ENCODE measurements around the gene IGFALS. TPM values are rescaled to one million over a fixed set of nuclear protein-coding genes. Genes with fewer than 3 reads are reported as not detected.

IGFALS gene
- total RNA-seq, 8 experiments from 2014 or later = 0.25 to 1.1 (median 0.68) TPM

GRCh38 chr16:1790611-1791255 is 2.8 kb downstream of the IGFALS start:
- 80 to 100% (median 93%) methylated on average over 1 to 11 of the region's 44 CpGs; no CpG with 5 or more reads in 5 of the 10 experiments for WGBS, 10 experiments
- Histone ChIP-seq H3K4me1 (replicated peaks in 1 of 2) (no peaks in the 10 kb centered on the region), H3K27ac (no peak overlapping the region), H3K4me3 (no peak overlapping the region)
- in situ Hi-C loops (cut with MboI; ENCODE audit: low pct_unique_long_range_greater_than_20kb in 2 of 9, low sequenced_read_pairs in 9 of 9, unreplicated experiment in 9 of 9) = no loop called here
- no peak for ATAC-seq (replicated peaks in 6 of 8)

GRCh38 chr16:1790261-1790610 is 3.3 kb downstream of the IGFALS start:
- H3K4me3 ChIP-seq = no peak overlapping the region
- in situ Hi-C loops (cut with MboI; ENCODE audit: low pct_unique_long_range_greater_than_20kb in 2 of 9, low sequenced_read_pairs in 9 of 9, unreplicated experiment in 9 of 9) = no loop called here
- ATAC-seq (replicated peaks in 6 of 8) = no peak
- no peaks in the 10 kb centered on the region for H3K4me1 ChIP-seq (replicated peaks in 1 of 2)
- WGBS, 10 experiments = 89 to 100% methylated on average over 1 to 9 of the region's 15 CpGs; no CpG with 5 or more reads in 8 of the 10 experiments
- no peak overlapping the region for H3K27ac ChIP-seq

GRCh38 chr16:1789643-1790045 is 3.9 kb downstream of the IGFALS start:
- Histone ChIP-seq H3K4me3 (no peak overlapping the region), H3K27ac (no peak overlapping the region), H3K4me1 (replicated peaks in 1 of 2) (no peaks in the 10 kb centered on the region)
- in situ Hi-C loops (cut with MboI; ENCODE audit: low pct_unique_long_range_greater_than_20kb in 2 of 9, low sequenced_read_pairs in 9 of 9, unreplicated experiment in 9 of 9) = no loop called here
- ATAC-seq (replicated peaks in 6 of 8) = no peak
- no CpG with 5 or more reads among the region's 25 CpGs for whole genome bisulfite sequencing, 10 experiments

GRCh38 chr16:1788708-1789100 is 4.8 kb downstream of the IGFALS start:
- Histone ChIP-seq H3K27ac (no peak overlapping the region), H3K4me3 (no peak overlapping the region), H3K4me1 (replicated peaks in 1 of 2) (peaks cover 7 to 8% of the 10 kb centered on the region in 2 donors)
- ATAC-seq (replicated peaks in 6 of 8) = no peak
- WGBS, 10 experiments = 70 to 100% (median 93%) methylated on average over 1 to 6 of the region's 19 CpGs; no CpG with 5 or more reads in 6 of the 10 experiments
- in situ Hi-C loops (cut with MboI; ENCODE audit: low pct_unique_long_range_greater_than_20kb in 2 of 9, low sequenced_read_pairs in 9 of 9, unreplicated experiment in 9 of 9) = no loop called here

GRCh38 chr16:1788095-1788707 is 5.3 kb downstream of the IGFALS start:
- H3K27ac ChIP-seq = no peak overlapping the region
- no peak for ATAC-seq (replicated peaks in 6 of 8)
- H3K4me1 ChIP-seq (replicated peaks in 1 of 2) = peaks cover 7 to 8% of the 10 kb centered on the region in 2 donors
- H3K4me3 ChIP-seq = no peak overlapping the region
- WGBS, 10 experiments = 100% methylated on average over 3 to 5 of the region's 38 CpGs; no CpG with 5 or more reads in 8 of the 10 experiments
- in situ Hi-C loops (cut with MboI; ENCODE audit: low pct_unique_long_range_greater_than_20kb in 2 of 9, low sequenced_read_pairs in 9 of 9, unreplicated experiment in 9 of 9) = no loop called here

- Histone ChIP-seq H3K27ac (no peak overlapping the region), H3K4me1 (replicated peaks in 1 of 2) (peaks cover 7 to 8% of the 10 kb centered on the region in 2 donors), H3K4me3 (no peak overlapping the region)
- in situ Hi-C loops (cut with MboI; ENCODE audit: low pct_unique_long_range_greater_than_20kb in 2 of 9, low sequenced_read_pairs in 9 of 9, unreplicated experiment in 9 of 9) = no loop called here
- whole genome bisulfite sequencing, 10 experiments = 88 to 98% (median 90%) methylated on average over 2 to 7 of the region's 44 CpGs; no CpG with 5 or more reads in 6 of the 10 experiments
- ATAC-seq (replicated peaks in 6 of 8) = no peak
Measured at GRCh38 chr16:1787322-1788094, 6.0 kb downstream of the IGFALS start.

GRCh38 chr16:1787056-1787321 is 6.5 kb downstream of the IGFALS start:
- no peak for ATAC-seq (replicated peaks in 6 of 8)
- no peak overlapping the region for H3K27ac ChIP-seq
- in situ Hi-C loops (cut with MboI; ENCODE audit: low pct_unique_long_range_greater_than_20kb in 2 of 9, low sequenced_read_pairs in 9 of 9, unreplicated experiment in 9 of 9) = no loop called here
- H3K4me3 ChIP-seq = no peak overlapping the region
- no CpG with 5 or more reads among the region's 6 CpGs for WGBS, 10 experiments
- peaks cover 7 to 8% of the 10 kb centered on the region in 2 donors for H3K4me1 ChIP-seq (replicated peaks in 1 of 2)

- peaks cover 7 to 8% of the 10 kb centered on the region in 2 donors for H3K4me1 ChIP-seq (replicated peaks in 1 of 2)
- ATAC-seq (replicated peaks in 6 of 8) = no peak
- H3K4me3 ChIP-seq = no peak overlapping the region
- in situ Hi-C loops (cut with MboI; ENCODE audit: low pct_unique_long_range_greater_than_20kb in 2 of 9, low sequenced_read_pairs in 9 of 9, unreplicated experiment in 9 of 9) = no loop called here
- no peak overlapping the region for H3K27ac ChIP-seq
- WGBS, 10 experiments = 93 to 100% (median 100%) methylated on average over 1 to 11 of the region's 51 CpGs; no CpG with 5 or more reads in 5 of the 10 experiments
Measured at GRCh38 chr16:1786242-1787055, 7.1 kb downstream of the IGFALS start.

GRCh38 chr16:1785846-1786170 is 7.7 kb downstream of the IGFALS start:
- H3K4me1 ChIP-seq (replicated peaks in 1 of 2) = peaks cover 14% of the 10 kb centered on the region in 2 donors
- H3K4me3 ChIP-seq = no peak overlapping the region
- H3K27ac ChIP-seq = no peak overlapping the region
- 80 to 100% (median 93%) methylated on average over 1 to 9 of the region's 14 CpGs; no CpG with 5 or more reads in 5 of the 10 experiments for WGBS, 10 experiments
- in situ Hi-C loops (cut with MboI; ENCODE audit: low pct_unique_long_range_greater_than_20kb in 2 of 9, low sequenced_read_pairs in 9 of 9, unreplicated experiment in 9 of 9) = no loop called here
- ATAC-seq (replicated peaks in 6 of 8) = no peak

- no peak overlapping the region for H3K27ac ChIP-seq
- H3K4me1 ChIP-seq (replicated peaks in 1 of 2) = peaks cover 15% of the 10 kb centered on the region in 2 donors
- no peak for ATAC-seq (replicated peaks in 6 of 8)
- no peak overlapping the region for H3K4me3 ChIP-seq
- in situ Hi-C loops (cut with MboI; ENCODE audit: low pct_unique_long_range_greater_than_20kb in 2 of 9, low sequenced_read_pairs in 9 of 9, unreplicated experiment in 9 of 9) = no loop called here
- WGBS, 10 experiments = 50 to 97% (median 81%) methylated on average over 2 to 16 of the region's 26 CpGs; no CpG with 5 or more reads in 3 of the 10 experiments
Measured at GRCh38 chr16:1784977-1785845, 8.3 kb downstream of the IGFALS start.

- ATAC-seq (replicated peaks in 6 of 8) = peak; percentile 75 to 92 (median 90)
- Histone ChIP-seq H3K27ac (peak within 1 kb of the TSS; percentile 90 to 97), H3K4me3 (peak within 1 kb of the TSS; percentile 85 to 98 (median 91)), H3K4me1 (replicated peaks in 1 of 2) (peaks cover 15% of the 10 kb centered on the region in 2 donors)
- in situ Hi-C loops (cut with MboI; ENCODE audit: low pct_unique_long_range_greater_than_20kb in 2 of 9, low sequenced_read_pairs in 9 of 9, unreplicated experiment in 9 of 9) = no loop called here
- 0% methylated on average over 4 to 10 of the region's 102 CpGs; no CpG with 5 or more reads in 5 of the 10 experiments for WGBS, 10 experiments
Measured at GRCh38 chr16:1782408-1783264, 10.9 kb downstream of the IGFALS start, which contains the start of the genes NUBP2 and SPSB3. Gene NUBP2, plus strand, starts transcription at chr16:1782960. Its CDS starts 61 bp downstream, at chr16:1783021. Gene SPSB3, minus strand, starts transcription at chr16:1782571. Its CDS starts 1,088 bp downstream, at chr16:1781483.
